Breast epithelium (tissue), 4 donors: ENCODE data around the gene HDAC4. TPM values are rescaled to one million over a fixed set of nuclear protein-coding genes. Genes with fewer than 3 reads are reported as not detected.

Source experiments
- DNase-seq, 2 donors: peaks; one replicate each; pipeline ENCODE4 v3.0.0-alpha.2; 2019; ENCODE audit warnings: low spot score in 2 of 2
- H3K27ac ChIP-seq, 2 donors: fragments of 200-600 bp; sonication (generic) in 1 of 2; one replicate each; pipeline ENCODE4 v1.5.1; 2016 to 2019; ENCODE audit warnings: mild to moderate bottlenecking in 1 of 2
- H3K27me3 ChIP-seq, 2 donors: fragments of 200-600 bp; sonication (generic) in 1 of 2; one replicate each; pipeline versions ENCODE4 v1.5.1 to v1.6.0; 2017 to 2019; ENCODE audit warnings: control low read depth in 1 of 2, mild to moderate bottlenecking in 1 of 2
- H3K36me3 ChIP-seq: fragments of 200-600 bp; one replicate; pipeline ENCODE4 v1.5.1; 2019
- H3K4me1 ChIP-seq, 2 donors: fragments of 200-600 bp; sonication (generic); one replicate each; pipeline ENCODE4 v1.5.1; 2016 to 2019; ENCODE audit warnings: control low read depth in 1 of 2
- H3K4me3 ChIP-seq, 3 donors: fragments of 200-600 bp; sonication (generic); 1 replicate in 2 of 3; 2 replicates in 1 of 3; pipeline ENCODE4 v1.5.1; 2016 to 2019; ENCODE audit warnings: mild to moderate bottlenecking in 3 of 3, moderate library complexity in 2 of 3
- H3K9me3 ChIP-seq, 2 donors: fragments of 200-600 bp; sonication (generic) in 1 of 2; one replicate each; pipeline ENCODE4 v1.5.1; 2016 to 2019; ENCODE audit warnings: control low read depth in 1 of 2
- CTCF ChIP-seq, 3 donors: fragments of 450-650 bp; IDR thresholded peaks; one replicate each; pipeline ENCODE4 v1.5.1; 2016 to 2017; ENCODE audit warnings: antibody characterized with exemption in 3 of 3, mild to moderate bottlenecking in 3 of 3, moderate library complexity in 3 of 3
- POLR2A ChIP-seq: fragments of 450-650 bp; IDR thresholded peaks from one replicate; pipeline ENCODE4 v1.6.1; 2016; ENCODE audit warnings: antibody characterized with exemption, mild to moderate bottlenecking, moderate library complexity
- POLR2AphosphoS5 ChIP-seq, 3 donors: sonication (generic); formaldehyde crosslinking; IDR thresholded peaks; one replicate each; pipeline ENCODE4 v1.6.1; 2017; ENCODE audit warnings: antibody characterized with exemption in 3 of 3
- intact Hi-C: fragments of 100-400 bp; cut with DNase I; formaldehyde crosslinking; loops from one replicate; pipeline ENCODE4 v1.15.1; 2023; ENCODE audit warnings: low total_unique reads
- total RNA-seq, 3 donors: library from RNA; depleted of rRNA; stranded (reverse); fragments of >200 nt; gene quantifications; one replicate each; pipeline ENCODE4 v1.1.0, GENCODE V29; 2016

Gene HDAC4
- total RNA-seq, 3 donors from 2014 or later, result 20.3 to 36.0 (median 32.8) TPM

- peak in 1 of 2 donors; percentile 15 for DNase-seq
- no peaks in the 10 kb centered on the region for H3K27me3 ChIP-seq
- no peaks in the 10 kb centered on the region for H3K4me1 ChIP-seq
- no peak overlapping the region for H3K27ac ChIP-seq
- intact Hi-C loops, result no loop called here
- TF ChIP-seq POLR2A, result no peak
- H3K9me3 ChIP-seq, result no peaks in the 10 kb centered on the region
- H3K36me3 ChIP-seq, result no peaks in the 10 kb centered on the region
- no peak overlapping the region for H3K4me3 ChIP-seq
These were observed 28.8 kb downstream of the HDAC4 start for GRCh38 chr2:239371726-239372686.

- Histone ChIP-seq H3K4me1 (no peaks in the 10 kb centered on the region), H3K27me3 (no peaks in the 10 kb centered on the region), H3K9me3 (no peaks in the 10 kb centered on the region), H3K27ac (no peak overlapping the region), H3K4me3 (no peak overlapping the region), H3K36me3 (no peaks in the 10 kb centered on the region)
- intact Hi-C loops, result no loop called here
- TF ChIP-seq POLR2A, result no peak
- TF ChIP-seq CTCF (IDR thresholded peaks at IDR 0.05), result no peak
- TF ChIP-seq POLR2AphosphoS5 (IDR thresholded peaks at IDR 0.05), result no peak
- DNase-seq, result peak in 1 of 2 donors; percentile 14
These were observed 29.7 kb downstream of the HDAC4 start for GRCh38 chr2:239370876-239371725.

GRCh38 chr2:239370403-239370802 is 30.4 kb downstream of the HDAC4 start:
- no peaks in the 10 kb centered on the region for H3K9me3 ChIP-seq
- TF ChIP-seq POLR2AphosphoS5 (IDR thresholded peaks at IDR 0.05) (no peak), CTCF (IDR thresholded peaks at IDR 0.05) (no peak), POLR2A (no peak)
- no peaks in the 10 kb centered on the region for H3K4me1 ChIP-seq
- no peak overlapping the region for H3K4me3 ChIP-seq
- H3K27ac ChIP-seq, result no peak overlapping the region
- H3K36me3 ChIP-seq, result no peaks in the 10 kb centered on the region
- H3K27me3 ChIP-seq, result no peaks in the 10 kb centered on the region
- intact Hi-C loops, result no loop called here
- DNase-seq, result peak in 1 of 2 donors; percentile 9

GRCh38 chr2:239369631-239370161 is 31.1 kb downstream of the HDAC4 start:
- TF ChIP-seq CTCF (IDR thresholded peaks at IDR 0.05), result no peak
- no peak for TF ChIP-seq POLR2AphosphoS5 (IDR thresholded peaks at IDR 0.05)
- no peak for TF ChIP-seq POLR2A
- peak in 1 of 2 donors; percentile 40 for DNase-seq
- H3K27ac ChIP-seq, result no peak overlapping the region
- H3K36me3 ChIP-seq, result no peaks in the 10 kb centered on the region
- no peaks in the 10 kb centered on the region for H3K4me1 ChIP-seq
- intact Hi-C loops, result no loop called here
- no peaks in the 10 kb centered on the region for H3K9me3 ChIP-seq
- no peak overlapping the region for H3K4me3 ChIP-seq
- no peaks in the 10 kb centered on the region for H3K27me3 ChIP-seq

GRCh38 chr2:239368906-239369552 is 31.8 kb downstream of the HDAC4 start:
- no peaks in the 10 kb centered on the region for H3K27me3 ChIP-seq
- peak in 1 of 2 donors; percentile 45 for DNase-seq
- intact Hi-C loops, result no loop called here
- no peak overlapping the region for H3K4me3 ChIP-seq
- no peak overlapping the region for H3K27ac ChIP-seq
- no peaks in the 10 kb centered on the region for H3K4me1 ChIP-seq
- TF ChIP-seq POLR2A, result no peak
- no peak for TF ChIP-seq POLR2AphosphoS5 (IDR thresholded peaks at IDR 0.05)
- TF ChIP-seq CTCF (IDR thresholded peaks at IDR 0.05), result no peak
- H3K36me3 ChIP-seq, result no peaks in the 10 kb centered on the region
- H3K9me3 ChIP-seq, result no peaks in the 10 kb centered on the region
